Muscle layer of colon (tissue), 2 donors: ENCODE data around the gene PHETA2.

Experiments
- H3K27ac ChIP-seq: one replicate; pipeline ENCODE4 v1.7.0; 2013; ENCODE audit warnings: low read depth, mild to moderate bottlenecking, low read length, moderate library complexity
- H3K27me3 ChIP-seq, 2 donors: one replicate each; pipeline ENCODE4 v1.7.0; 2013; ENCODE audit warnings: low read length in 2 of 2, mild to moderate bottlenecking in 2 of 2; ENCODE audit not compliant: insufficient read depth in 2 of 2, control insufficient read depth in 1 of 2
- H3K36me3 ChIP-seq: one replicate; pipeline ENCODE4 v1.7.0; 2013; ENCODE audit warnings: mild to moderate bottlenecking, low read length; ENCODE audit not compliant: insufficient read depth
- H3K4me1 ChIP-seq: one replicate; pipeline ENCODE4 v1.7.0; 2013; ENCODE audit warnings: mild to moderate bottlenecking, low read length; ENCODE audit not compliant: insufficient read depth
- H3K4me3 ChIP-seq, 2 donors: one replicate each; pipeline ENCODE4 v1.7.0; 2013; ENCODE audit warnings: low read length in 2 of 2, low read depth in 1 of 2, mild to moderate bottlenecking in 1 of 2, moderate library complexity in 1 of 2
- H3K9ac ChIP-seq: one replicate; pipeline ENCODE4 v1.7.0; 2013; ENCODE audit warnings: low read length
- H3K9me3 ChIP-seq: one replicate; pipeline ENCODE4 v1.7.0; 2013; ENCODE audit warnings: mild to moderate bottlenecking, low read length
- donor health status: abdominal sarcoma.
- donor health status: Adenocarcinoma of cecum.

Gene PHETA2

DNA sequence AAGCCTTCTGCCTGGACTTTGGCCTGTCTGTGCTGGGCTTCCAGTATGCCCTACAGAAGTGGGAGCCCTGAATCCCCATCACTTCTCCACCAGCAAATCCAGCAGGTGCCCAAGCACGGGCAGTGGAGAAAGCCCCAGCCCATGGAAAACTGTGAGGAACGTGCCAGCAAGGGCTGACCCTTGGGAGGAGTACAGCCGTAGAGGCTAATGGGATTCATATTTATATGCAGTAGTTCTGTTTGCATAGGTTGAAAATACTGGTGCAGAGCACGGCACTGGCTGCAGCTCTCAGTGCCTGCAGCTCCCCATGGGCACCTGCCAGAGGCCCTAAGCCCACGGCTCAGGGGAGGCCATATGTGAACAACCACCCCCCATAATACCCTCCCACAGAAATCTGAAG is 13.6 kb upstream of the PHETA2 start:
- H3K4me1 ChIP-seq, result no peaks in the 10 kb centered on the region
- H3K4me3 ChIP-seq, result no peak overlapping the region
- peaks cover 48% of the 10 kb centered on the region for H3K36me3 ChIP-seq
- no peaks in the 10 kb centered on the region for H3K27me3 ChIP-seq
- H3K27ac ChIP-seq, result no peak overlapping the region
- no peaks in the 10 kb centered on the region for H3K9me3 ChIP-seq
- H3K9ac ChIP-seq, result no peak overlapping the region

DNA sequence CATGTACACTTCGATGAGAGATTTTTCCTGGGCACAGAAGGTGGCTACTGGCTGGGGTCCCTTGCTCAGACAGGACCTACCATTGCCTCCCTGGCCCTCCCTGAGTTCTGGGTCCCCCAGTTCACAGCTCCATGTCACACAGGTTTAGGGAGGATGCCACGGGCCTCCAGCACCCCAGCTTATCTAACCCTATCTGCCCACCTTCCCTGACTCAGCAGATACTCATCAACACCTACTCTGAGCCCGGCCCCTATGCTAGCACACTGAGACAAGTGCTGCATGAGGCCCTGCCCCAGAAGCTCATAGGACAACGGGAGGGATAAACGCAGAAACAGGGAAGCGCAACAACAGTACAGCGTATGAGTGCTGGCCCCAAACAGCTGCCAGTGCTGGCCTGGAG is 13.0 kb upstream of the PHETA2 start:
- H3K27ac ChIP-seq, result no peak overlapping the region
- H3K36me3 ChIP-seq, result peaks cover 51% of the 10 kb centered on the region
- no peaks in the 10 kb centered on the region for H3K4me1 ChIP-seq

DNA sequence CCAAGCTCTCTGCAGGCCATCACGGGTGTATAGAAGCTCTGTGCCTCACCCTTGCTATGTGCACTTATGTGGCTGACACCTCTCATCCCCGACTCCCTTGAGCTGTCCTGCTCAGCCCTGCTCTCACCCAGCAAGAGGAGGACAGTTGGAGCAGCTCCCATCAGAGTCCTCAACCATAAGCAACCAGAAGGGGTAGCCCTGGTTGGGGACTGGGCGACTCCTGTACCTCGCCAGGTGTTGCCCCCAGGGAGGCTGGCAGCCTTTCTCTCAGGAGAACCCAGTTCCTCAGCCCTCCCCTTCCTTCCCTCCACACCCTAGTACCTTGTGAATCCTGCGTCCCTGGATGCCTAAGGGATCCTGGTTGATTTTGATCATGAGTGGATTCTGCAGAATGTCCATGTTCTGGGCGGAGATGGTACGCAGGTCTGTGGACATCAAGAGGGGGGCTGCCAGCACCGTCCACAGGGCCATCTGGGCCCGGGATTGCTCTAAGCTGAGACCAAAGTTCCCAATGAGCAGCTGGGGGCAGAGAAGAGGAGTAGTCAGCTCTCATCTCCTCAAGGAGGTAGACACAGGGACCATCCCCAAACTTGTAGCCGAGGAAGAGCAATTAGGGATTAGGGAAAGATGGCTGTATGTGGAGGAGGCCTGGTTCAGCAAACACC is 11.4 kb upstream of the PHETA2 start:
- Histone ChIP-seq H3K36me3 (peaks cover 67% of the 10 kb centered on the region), H3K9me3 (no peaks in the 10 kb centered on the region), H3K4me1 (no peaks in the 10 kb centered on the region), H3K27ac (no peak overlapping the region), H3K27me3 (no peaks in the 10 kb centered on the region), H3K9ac (no peak overlapping the region), H3K4me3 (no peak overlapping the region)

More for the DNA sequence above, 13.0 kb upstream of the PHETA2 start:
- no peak overlapping the region for H3K9ac ChIP-seq
- H3K27me3 ChIP-seq, result no peaks in the 10 kb centered on the region
- H3K4me3 ChIP-seq, result no peak overlapping the region
- no peaks in the 10 kb centered on the region for H3K9me3 ChIP-seq

DNA sequence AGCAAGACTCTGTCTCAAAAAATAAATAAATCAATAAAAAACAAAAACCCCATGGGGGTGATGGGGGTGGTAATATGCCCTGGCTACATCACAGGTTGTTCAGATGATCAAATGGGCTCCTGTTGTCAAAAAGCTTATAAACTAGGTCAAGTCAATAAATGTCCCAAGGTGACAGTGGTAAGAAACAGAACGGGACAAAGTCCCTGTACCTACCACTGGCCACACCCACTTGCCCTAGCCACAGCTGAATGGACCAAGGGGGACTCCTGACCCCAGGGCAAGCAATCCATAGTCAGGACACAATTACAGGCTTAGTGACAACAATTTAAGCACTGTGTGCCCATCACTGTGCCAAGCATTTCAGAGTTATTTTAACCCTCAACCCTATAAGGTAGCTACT is 9.4 kb upstream of the PHETA2 start:
- Histone ChIP-seq H3K27me3 (no peaks in the 10 kb centered on the region), H3K27ac (no peak overlapping the region), H3K36me3 (peaks cover 54% of the 10 kb centered on the region), H3K9me3 (no peaks in the 10 kb centered on the region), H3K9ac (no peak overlapping the region), H3K4me3 (no peak overlapping the region), H3K4me1 (peaks cover 9% of the 10 kb centered on the region)

DNA sequence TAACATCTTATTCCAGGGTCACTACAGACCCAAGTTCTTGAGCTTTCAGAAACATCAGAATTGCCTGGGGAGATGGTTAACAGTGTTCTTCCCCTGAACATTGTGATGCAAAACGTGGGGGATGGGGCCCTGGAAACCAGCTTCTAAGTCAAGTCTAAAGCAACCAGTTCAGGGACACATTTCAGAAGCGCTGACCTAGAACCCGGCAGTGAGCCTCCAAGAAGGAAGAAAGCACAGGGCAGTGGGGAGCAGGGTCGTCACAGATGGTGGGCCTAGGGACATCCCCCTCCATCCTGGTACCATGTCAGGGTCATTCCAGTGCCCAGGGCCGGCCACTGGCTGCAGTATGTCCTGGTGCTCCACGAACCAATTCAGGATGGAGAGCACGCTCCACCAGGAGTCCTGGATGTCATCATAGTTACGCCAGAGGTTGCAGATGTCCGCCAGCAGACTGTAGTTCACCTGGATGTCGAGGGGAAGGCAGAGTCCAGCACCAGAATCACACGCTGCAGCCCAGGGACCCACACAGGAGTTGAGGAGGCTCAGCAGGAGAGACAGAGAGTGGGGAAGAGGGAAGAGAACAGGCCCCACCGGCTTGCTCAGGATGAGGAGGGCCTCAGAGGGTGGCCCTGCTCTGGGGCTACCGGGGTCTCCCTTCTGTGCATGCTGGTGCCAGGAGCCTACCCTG is 8.5 kb upstream of the PHETA2 start:
- H3K27me3 ChIP-seq, result no peaks in the 10 kb centered on the region
- no peak overlapping the region for H3K27ac ChIP-seq
- H3K9ac ChIP-seq, result no peak overlapping the region

DNA sequence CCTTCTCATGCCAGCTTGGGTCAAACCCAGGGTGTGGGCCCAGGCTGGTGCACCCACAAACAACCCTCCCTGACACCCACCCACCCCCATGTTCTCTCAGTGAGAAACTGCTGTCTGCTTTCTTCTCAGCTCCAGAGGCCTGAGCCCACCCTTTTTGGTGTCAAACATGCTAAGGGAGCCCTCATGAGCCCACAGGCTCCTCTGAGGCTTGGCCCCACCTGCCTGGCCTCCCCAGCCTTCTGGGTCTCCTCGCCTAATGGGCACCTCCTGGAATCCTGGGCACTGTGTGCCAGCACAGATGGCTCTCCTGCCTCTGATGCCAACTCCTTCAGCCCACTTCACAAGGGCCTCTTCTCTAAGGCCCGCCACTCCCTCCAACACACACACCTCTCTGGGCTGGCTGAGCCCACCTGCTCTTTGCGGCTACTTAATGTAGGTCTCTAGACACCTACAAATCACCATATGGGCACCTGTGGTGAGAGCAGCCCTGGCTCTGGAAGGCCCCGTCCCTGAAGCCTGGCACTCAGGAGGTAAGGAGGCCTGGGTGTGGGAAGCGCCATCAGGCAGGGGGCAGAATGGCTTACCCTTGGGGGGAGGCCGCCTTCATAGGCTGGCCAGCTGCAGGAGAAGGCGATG is 7.8 kb upstream of the PHETA2 start:
- peaks cover 38% of the 10 kb centered on the region for H3K36me3 ChIP-seq

More for the DNA sequence above, 8.5 kb upstream of the PHETA2 start:
- Histone ChIP-seq H3K9me3 (no peaks in the 10 kb centered on the region), H3K36me3 (peaks cover 45% of the 10 kb centered on the region), H3K4me3 (no peak overlapping the region), H3K4me1 (peaks cover 16% of the 10 kb centered on the region)

DNA sequence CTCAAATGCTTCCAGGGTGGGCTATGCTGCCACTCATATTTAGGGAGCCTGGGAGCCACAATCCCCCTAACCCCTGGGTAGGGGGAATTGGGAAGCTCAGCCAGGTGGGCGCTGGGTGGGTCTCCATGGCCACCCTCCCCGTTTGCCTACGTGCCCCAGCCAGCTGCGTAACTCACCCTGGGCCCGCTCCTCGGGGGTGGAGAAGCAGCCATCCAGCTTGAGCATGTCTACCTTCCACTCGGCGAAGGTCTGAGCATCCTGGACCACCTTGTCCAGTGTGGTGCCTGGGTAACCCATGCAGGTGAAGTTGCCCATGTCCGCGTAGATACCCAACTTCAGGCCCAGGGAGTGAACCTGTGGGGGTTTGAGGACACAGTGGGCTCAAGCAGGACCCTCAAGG is 7.1 kb upstream of the PHETA2 start:
- Histone ChIP-seq H3K27ac (no peak overlapping the region), H3K9me3 (no peaks in the 10 kb centered on the region), H3K4me1 (peaks cover 25% of the 10 kb centered on the region), H3K27me3 (no peaks in the 10 kb centered on the region), H3K4me3 (no peak overlapping the region), H3K36me3 (peaks cover 35% of the 10 kb centered on the region), H3K9ac (no peak overlapping the region)

More for the DNA sequence above, 7.8 kb upstream of the PHETA2 start:
- Histone ChIP-seq H3K9me3 (no peaks in the 10 kb centered on the region), H3K4me3 (no peak overlapping the region), H3K9ac (no peak overlapping the region), H3K27ac (no peak overlapping the region), H3K27me3 (no peaks in the 10 kb centered on the region), H3K4me1 (peaks cover 18% of the 10 kb centered on the region)

DNA sequence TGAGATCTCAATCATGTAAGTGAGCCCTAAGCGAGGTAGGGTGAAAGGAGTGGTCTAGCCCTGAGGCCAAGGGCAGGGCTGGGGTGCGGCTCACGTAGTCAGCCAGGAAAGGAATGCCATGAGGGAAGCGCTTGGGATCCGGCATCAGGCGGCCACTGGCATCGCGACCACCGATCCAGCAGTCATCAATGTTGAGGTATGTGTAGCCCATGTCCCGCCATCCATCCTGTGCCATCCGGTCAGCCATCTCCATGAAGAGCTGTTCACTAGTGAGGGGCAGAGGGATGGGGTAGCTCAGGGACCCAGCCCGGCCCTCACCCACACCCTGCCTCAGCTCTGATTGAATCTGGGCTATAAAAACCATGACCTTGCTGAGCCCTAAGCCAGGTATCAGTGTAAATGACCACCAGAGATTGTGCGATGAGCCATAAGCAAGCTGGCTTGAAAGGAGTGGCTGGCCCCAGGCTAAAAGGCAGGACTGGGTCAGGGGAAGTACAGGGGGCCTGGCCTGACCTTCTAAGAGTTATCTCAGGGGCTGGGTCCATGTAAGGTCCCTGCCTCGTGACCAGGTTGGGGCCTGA is 6.3 kb upstream of the PHETA2 start:
- peaks cover 25% of the 10 kb centered on the region for H3K4me1 ChIP-seq
- no peaks in the 10 kb centered on the region for H3K9me3 ChIP-seq
- H3K4me3 ChIP-seq, result no peak overlapping the region
- no peak overlapping the region for H3K27ac ChIP-seq
- H3K36me3 ChIP-seq, result peaks cover 32% of the 10 kb centered on the region
- H3K27me3 ChIP-seq, result no peaks in the 10 kb centered on the region
- H3K9ac ChIP-seq, result no peak overlapping the region

DNA sequence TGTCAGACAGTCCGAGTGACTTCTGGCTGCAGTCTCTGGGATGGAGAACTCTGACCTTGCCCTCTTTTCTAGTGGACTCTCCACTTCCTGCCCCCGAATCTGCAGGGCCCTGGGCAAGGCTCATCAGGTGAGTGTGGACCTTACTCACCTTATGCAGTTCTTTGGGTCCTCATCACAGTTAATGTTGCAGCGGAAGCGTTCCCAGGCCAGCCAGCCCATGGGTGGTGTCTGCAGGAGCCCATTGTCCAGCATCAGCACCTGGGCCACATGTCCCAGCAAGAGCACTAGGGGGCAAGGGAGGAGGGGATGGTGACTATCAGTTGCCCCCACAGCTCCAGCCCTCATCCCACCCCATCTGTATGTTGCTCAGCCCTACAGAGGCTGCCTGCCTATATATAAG is 5.8 kb upstream of the PHETA2 start:
- Histone ChIP-seq H3K9me3 (no peaks in the 10 kb centered on the region), H3K9ac (no peak overlapping the region), H3K27me3 (no peaks in the 10 kb centered on the region), H3K4me1 (peaks cover 27% of the 10 kb centered on the region), H3K27ac (no peak overlapping the region), H3K36me3 (peaks cover 29% of the 10 kb centered on the region), H3K4me3 (no peak overlapping the region)

DNA sequence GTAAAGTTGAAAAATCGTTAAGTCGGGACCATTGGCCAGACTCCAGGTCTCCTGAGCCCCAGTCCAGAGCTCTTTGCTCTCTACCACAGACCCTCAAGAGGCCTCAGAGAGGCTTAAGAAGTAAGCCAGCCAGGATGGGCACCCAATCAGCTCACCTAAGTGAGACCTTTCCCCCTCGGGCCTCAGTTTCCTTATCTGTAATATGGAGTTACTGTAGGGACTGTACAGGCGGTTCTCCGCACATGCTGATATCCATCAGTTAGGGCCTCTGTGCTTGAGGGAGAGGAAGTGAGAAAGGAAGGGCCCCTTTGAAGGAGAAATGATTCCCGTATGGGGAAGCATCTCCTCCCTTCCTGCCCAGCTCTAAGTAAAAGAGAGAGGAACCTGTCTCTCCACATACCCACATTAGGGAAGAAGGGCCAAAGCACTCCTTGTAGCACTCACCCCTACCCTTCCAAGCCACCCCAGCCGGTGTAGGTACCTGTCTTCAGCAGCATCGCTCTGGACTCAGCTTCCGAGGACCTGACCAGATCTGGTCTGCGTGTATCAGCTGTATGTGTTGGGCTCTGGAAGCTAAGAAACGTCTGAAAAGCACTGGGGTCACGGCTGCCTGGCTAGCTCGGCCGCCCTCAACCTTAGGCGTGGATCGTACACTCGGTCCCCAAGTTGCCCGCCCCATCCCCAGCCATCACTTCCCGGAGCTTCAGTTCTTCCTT is 4.1 kb upstream of the PHETA2 start:
- H3K4me1 ChIP-seq, result peaks cover 35% of the 10 kb centered on the region
- H3K36me3 ChIP-seq, result peaks cover 27% of the 10 kb centered on the region
- H3K4me3 ChIP-seq, result peak overlapping the region; percentile 59 to 78
- no peaks in the 10 kb centered on the region for H3K9me3 ChIP-seq
- H3K27me3 ChIP-seq, result no peaks in the 10 kb centered on the region
- peak overlapping the region; percentile 83 for H3K9ac ChIP-seq
- peak overlapping the region; percentile 89 for H3K27ac ChIP-seq
